ENCODE measurements around the gene TGFBR3L. TPM values are rescaled to one million over a fixed set of nuclear protein-coding genes. Genes with fewer than 3 reads are reported as not detected.
A peak's percentile ranks its signal among the peaks of the same experiment; 100 is the strongest.

TGFBR3L gene
- total and polyA plus RNA-seq, 4 donors: 0.25 to 0.77 TPM; not detected in 2

GRCh38 chr19:7943444-7944176, 29.0 kb downstream of the TGFBR3L start, which contains the start of gene TIMM44:
Gene TIMM44 (minus strand): TSS chr19:7943666. CDS start chr19:7943651, 15 bp downstream.
- DNase-seq (peak; percentile 99 to 100 (median 100)), ATAC-seq (ENCODE audit: insufficient read depth, low FRiP score) (peak; percentile 99)
- H3K27me3 ChIP-seq (ENCODE audit: control insufficient read depth in 3 of 3, insufficient read depth in 3 of 3, low read length in 2 of 3): no peaks in the 10 kb centered on the region
- peak within 1 kb of the TSS; percentile 86 to 98 for H3K27ac ChIP-seq (ENCODE audit: low read depth in 1 of 2, low read length in 1 of 2)
- H3K4me1 ChIP-seq (ENCODE audit: control insufficient read depth in 5 of 5, insufficient read depth in 5 of 5, low read length in 5 of 5): peaks cover 0 to 10% (median 0%) of the 10 kb centered on the region in 5 donors
- peak within 1 kb of the TSS; percentile 81 for H3K4me3 ChIP-seq
- WGBS, 2 donors: 0% methylated on average over 56 of the region's 56 CpGs
- peak within 1 kb of the TSS; percentile 90 to 100 for H3K9ac ChIP-seq (ENCODE audit: insufficient read depth in 1 of 2, low read length in 2 of 2)
- no peaks in the 10 kb centered on the region for H3K9me3 ChIP-seq (ENCODE audit: control insufficient read depth in 4 of 4, insufficient read depth in 3 of 4, low read length in 3 of 4)
- peaks cover 5 to 12% (median 8%) of the 10 kb centered on the region in 4 donors for H3K36me3 ChIP-seq (ENCODE audit: control insufficient read depth in 4 of 4, insufficient read depth in 4 of 4, low read length in 4 of 4)
- TF ChIP-seq CTCF (IDR thresholded peaks at IDR 0.05; ENCODE audit: control extremely low read depth, extremely low read depth): no peak

GRCh38 chr19:7944177-7944761, 29.6 kb downstream of the TGFBR3L start:
- Histone ChIP-seq H3K9ac (ENCODE audit: insufficient read depth in 1 of 2, low read length in 2 of 2) (peak overlapping the region in 1 of 2 donors; percentile 68), H3K9me3 (ENCODE audit: control insufficient read depth in 4 of 4, insufficient read depth in 3 of 4, low read length in 3 of 4) (no peaks in the 10 kb centered on the region), H3K4me3 (peak overlapping the region; percentile 49), H3K36me3 (ENCODE audit: control insufficient read depth in 4 of 4, insufficient read depth in 4 of 4, low read length in 4 of 4) (peaks cover 5 to 12% (median 7%) of the 10 kb centered on the region in 4 donors), H3K27ac (ENCODE audit: low read depth in 1 of 2, low read length in 1 of 2) (peak overlapping the region; percentile 79 to 93), H3K4me1 (ENCODE audit: control insufficient read depth in 5 of 5, insufficient read depth in 5 of 5, low read length in 5 of 5) (peaks cover 0 to 10% (median 0%) of the 10 kb centered on the region in 5 donors), H3K27me3 (ENCODE audit: control insufficient read depth in 3 of 3, insufficient read depth in 3 of 3, low read length in 2 of 3) (no peaks in the 10 kb centered on the region)
- DNase-seq (peak; percentile 90 to 95 (median 93)), ATAC-seq (ENCODE audit: insufficient read depth, low FRiP score) (peak; percentile 59)
- peak; percentile 81 for TF ChIP-seq CTCF (IDR thresholded peaks at IDR 0.05; ENCODE audit: control extremely low read depth, extremely low read depth)
- WGBS, 2 donors: 26 to 27% methylated on average over 18 of the region's 18 CpGs

GRCh38 chr19:7947939-7948338, 33.3 kb downstream of the TGFBR3L start:
- no peak for DNase-seq
- Histone ChIP-seq H3K4me1 (ENCODE audit: control insufficient read depth in 5 of 5, insufficient read depth in 5 of 5, low read length in 5 of 5) (peaks cover 0 to 4% (median 0%) of the 10 kb centered on the region in 5 donors), H3K9ac (ENCODE audit: insufficient read depth in 1 of 2, low read length in 2 of 2) (no peak overlapping the region), H3K27me3 (ENCODE audit: control insufficient read depth in 3 of 3, insufficient read depth in 3 of 3, low read length in 2 of 3) (no peaks in the 10 kb centered on the region), H3K9me3 (ENCODE audit: control insufficient read depth in 4 of 4, insufficient read depth in 3 of 4, low read length in 3 of 4) (no peaks in the 10 kb centered on the region), H3K4me3 (no peak overlapping the region), H3K36me3 (ENCODE audit: control insufficient read depth in 4 of 4, insufficient read depth in 4 of 4, low read length in 4 of 4) (no peaks in the 10 kb centered on the region), H3K27ac (ENCODE audit: low read depth in 1 of 2, low read length in 1 of 2) (no peak overlapping the region)
- 96 to 98% methylated on average over 4 of the region's 4 CpGs for WGBS, 2 donors
- TF ChIP-seq CTCF (IDR thresholded peaks at IDR 0.05; ENCODE audit: control extremely low read depth, extremely low read depth): no peak
- no peak for ATAC-seq (ENCODE audit: insufficient read depth, low FRiP score)

Data from lung (tissue), 12 donors.